WTC11 (cell line): ENCODE data around the gene BMP8A. TPM values are rescaled to one million over a fixed set of nuclear protein-coding genes. Genes with fewer than 3 reads are reported as not detected.
"Not testable (repeated sequence)": the region's sequence is repeated elsewhere in the genome, so short reads cannot be mapped to it uniquely, and the experiment has no call there.

Source experiments
- ATAC-seq: fragments of 200-7000 bp; cut with Tn5 transposase; 2 replicates; pipeline ENCODE4 v1.10.0; 2021; ENCODE audit warnings: mild to moderate bottlenecking, moderate library complexity
- CTCF ChIA-PET: fragments of 300-600 bp; sonication (Branson Sonifier 250); formaldehyde crosslinking; loops from one replicate; lab custom pipeline; 2021; ENCODE audit warnings: antibody characterized with exemption; lab: Charles Lee
- POLR2A ChIA-PET: fragments of 350-600 bp; sonication (Branson Sonifier 250); formaldehyde crosslinking; loops from one replicate; lab custom pipeline; 2021; ENCODE audit warnings: antibody characterized with exemption; lab: Charles Lee
- DNase-seq: peaks from one replicate; pipeline ENCODE4 v3.0.0; 2021; ENCODE audit warnings: low spot score
- H3K27ac Mint-ChIP-seq: 2 replicates; pipeline ENCODE4 v1.8.0; 2021; ENCODE audit warnings: mixed read lengths
- H3K27me3 Mint-ChIP-seq: 2 replicates; pipeline ENCODE4 v1.8.0; 2021; ENCODE audit warnings: low read depth, mild to moderate bottlenecking, moderate library complexity, mixed read lengths
- H3K36me3 Mint-ChIP-seq: 2 replicates; pipeline ENCODE4 v1.8.0; 2021; ENCODE audit warnings: mixed read lengths
- H3K4me1 Mint-ChIP-seq: 2 replicates; pipeline ENCODE4 v1.8.0; 2022; ENCODE audit warnings: mixed read lengths
- H3K4me3 Mint-ChIP-seq: 2 replicates; pipeline ENCODE4 v1.8.0; 2021; ENCODE audit warnings: mild to moderate bottlenecking, moderate library complexity, mixed read lengths
- H3K9me3 Mint-ChIP-seq: 2 replicates; pipeline ENCODE4 v1.8.0; 2021; ENCODE audit warnings: mixed read lengths
- ATF1 ChIP-seq: sonication (generic); formaldehyde crosslinking; IDR thresholded peaks from 2 replicates; pipeline ENCODE4 v1.8.1; 2023; ENCODE audit warnings: mild to moderate bottlenecking, moderate library complexity, missing genetic modification reagents
- CDX4 ChIP-seq: fragments of 250-450 bp; sonication (Bioruptor Pico); IDR thresholded peaks from 2 replicates; pipeline ENCODE4 v1.9.0; 2021; ENCODE audit warnings: moderate library complexity, mild to moderate bottlenecking, inconsistent platforms, borderline replicate concordance
- ESRRA ChIP-seq: sonication (generic); formaldehyde crosslinking; IDR thresholded peaks from 2 replicates; pipeline ENCODE4 v1.8.1; 2022; ENCODE audit warnings: mild to moderate bottlenecking, missing genetic modification reagents, borderline replicate concordance
- GTF2I ChIP-seq: fragments of 250-450 bp; sonication (Bioruptor Pico); conservative IDR thresholded peaks from 2 replicates; pipeline ENCODE4 v1.4.0; 2021; ENCODE audit warnings: mild to moderate bottlenecking
- IRF2 ChIP-seq: sonication (generic); formaldehyde crosslinking; IDR thresholded peaks from 2 replicates; pipeline ENCODE4 v1.8.0; 2022; ENCODE audit warnings: low read depth, missing genetic modification reagents, borderline replicate concordance
- JAZF1 ChIP-seq: fragments of 250-450 bp; sonication (Bioruptor Pico); IDR thresholded peaks from 2 replicates; pipeline ENCODE4 v1.9.0; 2021; ENCODE audit warnings: moderate library complexity, mild to moderate bottlenecking, inconsistent platforms
- SMAD3 ChIP-seq: sonication (generic); formaldehyde crosslinking; IDR thresholded peaks from 2 replicates; pipeline ENCODE4 v1.8.0; 2022; ENCODE audit warnings: missing genetic modification reagents, mild to moderate bottlenecking, borderline replicate concordance
- SOX15 ChIP-seq: fragments of 250-450 bp; sonication (Bioruptor Pico); IDR thresholded peaks from 2 replicates; pipeline ENCODE4 v1.9.0; 2021; ENCODE audit warnings: mild to moderate bottlenecking
- ZNF263 ChIP-seq: sonication (generic); formaldehyde crosslinking; IDR thresholded peaks from 2 replicates; pipeline ENCODE4 v1.8.1; 2022; ENCODE audit warnings: low read depth, mild to moderate bottlenecking, moderate library complexity, missing genetic modification reagents
- ZNF281 ChIP-seq: sonication (generic); formaldehyde crosslinking; IDR thresholded peaks from 2 replicates; pipeline ENCODE4 v1.8.0; 2023; ENCODE audit warnings: mild to moderate bottlenecking, missing genetic modification reagents
- ZNF671 ChIP-seq: fragments of 250-450 bp; sonication (Bioruptor Pico); IDR thresholded peaks from 2 replicates; pipeline ENCODE4 v1.8.0; 2021; ENCODE audit warnings: mild to moderate bottlenecking
- total RNA-seq: library from RNA; stranded (reverse); gene quantifications from 3 replicates; pipeline ENCODE4 v1.2.3, GENCODE V29; 2021
- TF ChIP-seq, protein P1 (sequence below): fragments of 250-450 bp; sonication (Bioruptor Pico); IDR thresholded peaks from 2 replicates; pipeline ENCODE4 v1.9.0; 2021; ENCODE audit warnings: mild to moderate bottlenecking

The BMP8A gene
- total RNA-seq, 1 experiment from 2014 or later, result 0.94 TPM

DNA sequence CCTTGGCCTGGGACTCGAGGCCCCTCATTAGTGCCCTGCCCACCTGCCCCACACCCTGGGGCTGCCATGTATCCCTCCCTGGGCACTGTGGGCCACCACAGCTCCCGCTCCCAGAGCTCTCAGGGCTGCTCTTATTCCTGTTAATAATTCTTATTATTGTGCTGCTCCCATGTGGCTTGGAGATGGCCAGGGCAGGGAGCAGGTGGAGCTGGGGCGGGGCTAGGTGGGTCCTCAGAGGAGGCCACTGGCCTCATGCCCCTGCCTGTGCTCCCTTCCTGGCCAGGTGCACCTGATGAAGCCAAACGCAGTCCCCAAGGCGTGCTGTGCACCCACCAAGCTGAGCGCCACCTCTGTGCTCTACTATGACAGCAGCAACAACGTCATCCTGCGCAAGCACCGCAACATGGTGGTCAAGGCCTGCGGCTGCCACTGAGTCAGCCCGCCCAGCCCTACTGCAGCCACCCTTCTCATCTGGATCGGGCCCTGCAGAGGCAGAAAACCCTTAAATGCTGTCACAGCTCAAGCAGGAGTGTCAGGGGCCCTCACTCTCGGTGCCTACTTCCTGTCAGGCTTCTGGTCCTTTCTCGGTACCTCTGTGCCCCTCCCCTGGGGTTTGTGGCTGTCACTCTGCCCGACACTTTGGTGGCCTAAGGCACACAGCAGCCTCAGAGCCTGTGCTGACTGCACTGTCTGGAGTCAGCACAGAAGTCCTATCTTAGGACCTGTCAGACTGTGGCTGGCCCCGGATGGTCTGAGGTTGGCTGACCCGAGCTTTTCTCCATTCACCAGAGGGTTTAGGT is 34.1 kb downstream of the BMP8A start (continued):
- TF ChIP-seq ZNF671 (CRISPR knock-in tag) (no peak), SMAD3 (CRISPR knock-in tag) (no peak), ZNF263 (CRISPR knock-in tag) (no peak), ESRRA (no peak), SOX15 (no peak)

DNA sequence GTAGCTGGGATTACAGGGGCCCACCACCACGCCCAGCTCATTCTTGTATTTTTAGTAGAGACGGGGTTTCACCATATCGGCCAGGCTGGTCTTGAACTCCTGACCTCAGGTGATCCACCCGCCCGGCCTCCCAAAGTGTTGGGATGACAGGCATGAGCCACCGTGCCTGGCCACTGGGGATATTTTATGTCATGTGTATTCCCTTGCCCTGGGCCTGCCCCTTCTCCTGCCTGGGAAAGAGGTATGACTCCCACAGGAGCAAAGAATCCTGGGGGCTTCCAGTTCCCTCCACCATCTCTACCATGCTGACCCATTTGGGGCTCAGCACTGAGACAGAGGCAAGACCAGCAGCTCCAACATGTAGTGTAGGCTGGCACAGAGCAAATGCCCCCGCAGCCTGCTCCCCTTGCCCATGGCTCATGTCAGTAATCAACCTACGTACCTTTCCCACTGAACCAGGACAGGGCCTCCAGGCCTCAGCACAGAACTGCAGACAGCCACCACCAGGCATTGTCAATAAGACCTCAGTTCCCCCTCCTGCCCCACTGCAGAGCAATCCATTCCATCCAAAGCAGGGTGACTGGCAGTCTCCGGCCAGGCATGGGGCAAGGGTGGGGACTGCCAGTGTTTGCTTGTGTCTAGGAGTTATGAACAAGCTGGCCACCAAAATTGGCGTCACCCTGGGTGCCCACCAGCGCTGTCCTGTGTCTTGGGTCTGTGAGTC is 35.2 kb downstream of the BMP8A start:
- ATAC-seq, result no peak
- CTCF ChIA-PET, result interaction anchor here (5.0 kb wide), 1 partner anchor 12 kb away, joined by 22 read pairs; no protein-coding TSS in a partner anchor

DNA sequence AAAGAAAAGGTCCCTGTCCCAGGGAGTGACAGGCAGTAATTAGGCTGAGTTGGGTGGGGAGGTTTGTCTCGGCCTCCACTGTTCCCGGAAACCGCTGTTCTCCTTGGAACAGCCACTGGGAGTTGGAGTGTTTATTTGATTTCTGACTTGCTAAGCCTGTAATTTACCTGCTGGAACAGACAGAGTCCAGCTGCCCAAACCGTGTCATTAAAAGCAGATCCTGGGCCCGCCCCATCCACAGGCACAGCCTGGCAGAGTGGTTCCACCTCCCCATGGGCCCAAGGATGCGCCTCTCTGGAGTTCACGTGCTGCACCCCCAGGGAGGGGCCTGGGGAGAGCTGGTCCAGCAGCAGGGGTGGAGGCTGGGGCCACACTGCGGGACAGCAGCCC is 35.7 kb downstream of the BMP8A start:
- H3K4me1 Mint-ChIP-seq, H3K27ac Mint-ChIP-seq, DNase-seq, H3K9me3 Mint-ChIP-seq, ATAC-seq, H3K4me3 Mint-ChIP-seq, H3K36me3 Mint-ChIP-seq, POLR2A ChIA-PET, H3K27me3 Mint-ChIP-seq: not testable (repeated sequence)
- CTCF ChIA-PET, result interaction anchor here (5.0 kb wide), 1 partner anchor 11 kb away, joined by 22 read pairs; no protein-coding TSS in a partner anchor

More for the DNA sequence above, 35.2 kb downstream of the BMP8A start:
- H3K27ac Mint-ChIP-seq, result no peak overlapping the region
- H3K4me3 Mint-ChIP-seq, result no peak overlapping the region
- no peak for TF ChIP-seq JAZF1
- TF ChIP-seq ATF1 (CRISPR knock-in tag), result no peak
- no peaks in the 10 kb centered on the region for H3K9me3 Mint-ChIP-seq
- POLR2A ChIA-PET, result no interaction called here
- DNase-seq, result no peak
- peaks cover 3% of the 10 kb centered on the region; the same call in 1 of the 2 replicates for H3K27me3 Mint-ChIP-seq
- H3K36me3 Mint-ChIP-seq, result no peaks in the 10 kb centered on the region
- H3K4me1 Mint-ChIP-seq, result no peaks in the 10 kb centered on the region

- DNase-seq (no peak), ATAC-seq (no peak)
- Mint-ChIP-seq H3K27me3 (peaks cover 3% of the 10 kb centered on the region; the same call in 1 of the 2 replicates), H3K9me3 (no peaks in the 10 kb centered on the region), H3K4me1 (no peaks in the 10 kb centered on the region), H3K36me3 (peaks cover 5% of the 10 kb centered on the region; the same call in 1 of the 2 replicates), H3K27ac (no peak overlapping the region), H3K4me3 (no peak overlapping the region)
- TF ChIP-seq GTF2I (CRISPR knock-in tag) (no peak), ZNF281 (CRISPR knock-in tag) (no peak), CDX4 (CRISPR knock-in tag) (no peak), IRF2 (CRISPR knock-in tag) (no peak), ATF1 (CRISPR knock-in tag) (no peak)
- TF ChIP-seq, protein P1, sequence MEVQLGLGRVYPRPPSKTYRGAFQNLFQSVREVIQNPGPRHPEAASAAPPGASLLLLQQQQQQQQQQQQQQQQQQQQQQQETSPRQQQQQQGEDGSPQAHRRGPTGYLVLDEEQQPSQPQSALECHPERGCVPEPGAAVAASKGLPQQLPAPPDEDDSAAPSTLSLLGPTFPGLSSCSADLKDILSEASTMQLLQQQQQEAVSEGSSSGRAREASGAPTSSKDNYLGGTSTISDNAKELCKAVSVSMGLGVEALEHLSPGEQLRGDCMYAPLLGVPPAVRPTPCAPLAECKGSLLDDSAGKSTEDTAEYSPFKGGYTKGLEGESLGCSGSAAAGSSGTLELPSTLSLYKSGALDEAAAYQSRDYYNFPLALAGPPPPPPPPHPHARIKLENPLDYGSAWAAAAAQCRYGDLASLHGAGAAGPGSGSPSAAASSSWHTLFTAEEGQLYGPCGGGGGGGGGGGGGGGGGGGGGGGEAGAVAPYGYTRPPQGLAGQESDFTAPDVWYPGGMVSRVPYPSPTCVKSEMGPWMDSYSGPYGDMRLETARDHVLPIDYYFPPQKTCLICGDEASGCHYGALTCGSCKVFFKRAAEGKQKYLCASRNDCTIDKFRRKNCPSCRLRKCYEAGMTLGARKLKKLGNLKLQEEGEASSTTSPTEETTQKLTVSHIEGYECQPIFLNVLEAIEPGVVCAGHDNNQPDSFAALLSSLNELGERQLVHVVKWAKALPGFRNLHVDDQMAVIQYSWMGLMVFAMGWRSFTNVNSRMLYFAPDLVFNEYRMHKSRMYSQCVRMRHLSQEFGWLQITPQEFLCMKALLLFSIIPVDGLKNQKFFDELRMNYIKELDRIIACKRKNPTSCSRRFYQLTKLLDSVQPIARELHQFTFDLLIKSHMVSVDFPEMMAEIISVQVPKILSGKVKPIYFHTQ (CRISPR knock-in tag), result no peak
- ChIA-PET CTCF (interaction anchor here (5.0 kb wide), 1 partner anchor 10 kb away, joined by 22 read pairs; no protein-coding TSS in a partner anchor), POLR2A (no interaction called here)
Measured at GRCh38 chr1:39528082-39528481, 36.6 kb downstream of the BMP8A start.
